HG03571 (cell line): ENCODE results near the gene NAV2.

Experiments
- ATAC-seq: cut with Tn5 transposase; IDR thresholded peaks from one replicate; pipeline ENCODE4 v1.9.1; 2021; ENCODE audit not compliant: unreplicated experiment

NAV2 gene

GRCh38 chr11:20011307-20011951, 298.8 kb downstream of the NAV2 start:
- no peak for ATAC-seq

- no peak for ATAC-seq
Observed at GRCh38 chr11:20013346-20014066, 300.9 kb downstream of the NAV2 start.

- no peak for ATAC-seq
Observed at GRCh38 chr11:20014067-20014402, 301.4 kb downstream of the NAV2 start.

GRCh38 chr11:20015101-20015500, 302.5 kb downstream of the NAV2 start:
- no peak for ATAC-seq

GRCh38 chr11:20015529-20016427, 303.1 kb downstream of the NAV2 start:
- ATAC-seq: no peak

- ATAC-seq: no peak
Observed at GRCh38 chr11:20016526-20016925, 303.9 kb downstream of the NAV2 start.

GRCh38 chr11:20017320-20017719, 304.7 kb downstream of the NAV2 start:
- no peak for ATAC-seq

- ATAC-seq: no peak
Observed at GRCh38 chr11:20020198-20020597, 307.6 kb downstream of the NAV2 start.

- ATAC-seq: no peak
Observed at GRCh38 chr11:20020716-20021115, 308.1 kb downstream of the NAV2 start.

- no peak for ATAC-seq
Observed at GRCh38 chr11:20021212-20021611, 308.6 kb downstream of the NAV2 start.

GRCh38 chr11:20021771-20022362, 309.2 kb downstream of the NAV2 start:
- no peak for ATAC-seq

GRCh38 chr11:20022363-20023081, 309.9 kb downstream of the NAV2 start:
- ATAC-seq: no peak

GRCh38 chr11:20023082-20023426, 310.4 kb downstream of the NAV2 start:
- no peak for ATAC-seq

- ATAC-seq: no peak
Observed at GRCh38 chr11:20024172-20024935, 311.7 kb downstream of the NAV2 start.

- no peak for ATAC-seq
Observed at GRCh38 chr11:20025332-20025840, 312.7 kb downstream of the NAV2 start.

- no peak for ATAC-seq
Observed at GRCh38 chr11:20026629-20027555, 314.3 kb downstream of the NAV2 start.

GRCh38 chr11:20027556-20028013, 314.9 kb downstream of the NAV2 start:
- no peak for ATAC-seq

- ATAC-seq: no peak
Observed at GRCh38 chr11:20029193-20029592, 316.6 kb downstream of the NAV2 start.

GRCh38 chr11:20030472-20030871, 317.8 kb downstream of the NAV2 start:
- ATAC-seq: no peak
